IPS-18a (cell line): ENCODE data around the gene ZNF213.
"Not testable (repeated sequence)": the region's sequence is repeated elsewhere in the genome, so short reads cannot be mapped to it uniquely, and the experiment has no call there.

Experiments used
- H3K27ac ChIP-seq: one replicate; pipeline ENCODE4 v1.5.1; 2013; ENCODE audit warnings: low read length
- H3K27me3 ChIP-seq: one replicate; pipeline ENCODE4 v1.6.1; 2013; ENCODE audit warnings: mild to moderate bottlenecking, low read length; ENCODE audit not compliant: control insufficient read depth, insufficient read depth
- H3K36me3 ChIP-seq: one replicate; pipeline ENCODE4 v1.6.1; 2013; ENCODE audit warnings: low read depth, low read length; ENCODE audit not compliant: control insufficient read depth
- H3K4me1 ChIP-seq: one replicate; pipeline ENCODE4 v1.6.1; 2013; ENCODE audit warnings: low read depth, low read length; ENCODE audit not compliant: control insufficient read depth
- H3K4me3 ChIP-seq: one replicate; pipeline ENCODE4 v1.5.1; 2013; ENCODE audit warnings: low read length
- H3K9ac ChIP-seq: one replicate; pipeline ENCODE4 v1.6.1; 2013; ENCODE audit warnings: mild to moderate bottlenecking, low read length, moderate library complexity
- H3K9me3 ChIP-seq: one replicate; pipeline ENCODE4 v1.6.1; 2013; ENCODE audit warnings: low read depth, low read length; ENCODE audit not compliant: control insufficient read depth

The ZNF213 gene

GRCh38 chr16:3171181-3171854 lies 36.5 kb downstream of the ZNF213 start:
- Histone ChIP-seq H3K4me1 (peaks cover 4% of the 10 kb centered on the region), H3K27me3 (peaks cover 73% of the 10 kb centered on the region), H3K36me3 (no peaks in the 10 kb centered on the region), H3K4me3 (peak overlapping the region; percentile 64), H3K27ac (no peak overlapping the region), H3K9me3 (no peaks in the 10 kb centered on the region), H3K9ac (peak overlapping the region; percentile 21)

- Histone ChIP-seq H3K4me3 (peak overlapping the region; percentile 64), H3K9ac (peak overlapping the region; percentile 21), H3K4me1 (peaks cover 4% of the 10 kb centered on the region), H3K27ac (no peak overlapping the region), H3K27me3 (peaks cover 75% of the 10 kb centered on the region), H3K36me3 (no peaks in the 10 kb centered on the region), H3K9me3 (no peaks in the 10 kb centered on the region)
Measured at GRCh38 chr16:3171855-3172593, 37.2 kb downstream of the ZNF213 start.

- Histone ChIP-seq H3K4me3 (peak overlapping the region; percentile 39), H3K36me3 (no peaks in the 10 kb centered on the region), H3K27me3 (peaks cover 65% of the 10 kb centered on the region), H3K9ac (no peak overlapping the region), H3K4me1 (peaks cover 4% of the 10 kb centered on the region), H3K27ac (no peak overlapping the region), H3K9me3 (no peaks in the 10 kb centered on the region)
Measured at GRCh38 chr16:3173892-3174617, 39.2 kb downstream of the ZNF213 start.

- H3K9ac ChIP-seq: no peak overlapping the region
- no peak overlapping the region for H3K27ac ChIP-seq
Measured at GRCh38 chr16:3174618-3175148, 39.9 kb downstream of the ZNF213 start.

DNA sequence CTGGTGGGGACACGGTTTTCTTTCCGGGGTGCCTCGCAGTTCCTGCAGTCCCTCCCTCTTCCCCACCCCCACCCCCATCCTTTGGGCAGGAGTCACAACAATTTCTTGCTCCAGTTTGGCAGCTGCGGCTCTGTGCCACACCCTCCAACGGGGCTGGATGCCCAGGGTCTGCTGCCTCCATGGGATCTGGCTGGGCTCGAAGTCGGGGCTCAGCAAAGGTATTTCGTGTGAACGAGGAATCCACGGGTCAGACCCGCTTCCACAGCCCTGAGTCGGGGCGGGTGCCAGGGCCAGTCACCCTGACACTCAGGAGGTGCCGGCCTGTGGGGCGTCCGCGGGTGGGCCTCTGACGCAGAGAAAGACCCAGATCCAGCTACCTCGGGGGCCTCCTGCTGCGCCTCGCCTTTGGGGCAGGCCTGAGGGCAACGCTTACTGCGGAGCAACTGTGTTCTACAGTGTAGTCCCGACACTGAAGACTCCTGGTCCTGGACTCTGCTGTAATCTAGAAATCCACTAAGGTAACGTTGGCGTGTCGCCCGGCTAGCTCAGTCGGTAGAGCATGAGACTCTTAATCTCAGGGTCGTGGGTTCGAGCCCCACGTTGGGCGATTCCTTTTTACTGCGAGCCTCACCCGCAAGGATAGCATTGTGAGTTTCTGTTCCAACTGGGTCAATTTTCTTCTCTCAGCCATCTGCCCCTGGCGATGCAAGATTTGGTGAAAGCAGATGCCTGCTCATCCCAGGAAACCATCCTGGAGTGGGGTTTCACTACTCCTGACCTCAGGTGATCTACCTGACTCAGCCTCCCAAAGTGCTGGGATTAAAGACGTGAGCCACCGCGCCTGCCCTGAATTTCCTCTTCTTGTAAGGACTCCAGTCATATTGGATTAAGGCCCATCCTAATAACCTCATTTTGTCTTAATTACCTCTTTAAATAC lies 40.6 kb downstream of the ZNF213 start:
- Histone ChIP-seq H3K4me1 (peaks cover 4% of the 10 kb centered on the region), H3K9me3 (no peaks in the 10 kb centered on the region), H3K9ac (no peak overlapping the region), H3K4me3 (peak overlapping the region; percentile 56), H3K27ac (no peak overlapping the region), H3K36me3 (no peaks in the 10 kb centered on the region), H3K27me3 (peaks cover 56% of the 10 kb centered on the region)

More at GRCh38 chr16:3174618-3175148, 39.9 kb downstream of the ZNF213 start:
- Histone ChIP-seq H3K9me3 (no peaks in the 10 kb centered on the region), H3K36me3 (no peaks in the 10 kb centered on the region), H3K4me3 (peak overlapping the region; percentile 56), H3K27me3 (peaks cover 59% of the 10 kb centered on the region), H3K4me1 (peaks cover 4% of the 10 kb centered on the region)

GRCh38 chr16:3179651-3180050 lies 44.8 kb downstream of the ZNF213 start:
- Histone ChIP-seq H3K9me3 (no peaks in the 10 kb centered on the region), H3K27me3 (peaks cover 59% of the 10 kb centered on the region), H3K27ac (no peak overlapping the region), H3K9ac (no peak overlapping the region), H3K4me1 (no peaks in the 10 kb centered on the region), H3K4me3 (no peak overlapping the region), H3K36me3 (no peaks in the 10 kb centered on the region)

DNA sequence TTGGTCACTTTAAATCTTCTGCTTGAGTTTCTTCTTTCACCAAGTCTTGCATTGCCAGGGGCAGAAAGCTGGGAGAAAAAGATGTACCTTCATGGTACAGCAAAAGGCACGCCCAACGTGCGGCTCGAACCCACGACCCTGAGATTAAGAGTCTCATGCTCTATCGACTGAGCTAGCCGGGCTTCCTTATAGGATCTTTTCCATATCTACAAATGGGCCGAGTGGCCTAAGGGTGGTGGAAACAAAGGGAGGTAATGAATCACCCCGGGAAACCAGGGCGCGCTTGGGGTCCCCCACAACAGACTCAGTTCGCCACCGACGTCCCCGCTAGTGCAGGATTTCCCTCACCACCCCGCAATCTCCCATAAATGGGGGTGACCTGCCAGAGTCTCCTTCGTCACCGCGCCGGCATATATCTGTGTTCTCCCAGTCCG lies 45.6 kb downstream of the ZNF213 start:
- Histone ChIP-seq H3K9ac (no peak overlapping the region), H3K27ac (no peak overlapping the region), H3K27me3 (peaks cover 51% of the 10 kb centered on the region), H3K4me1 (no peaks in the 10 kb centered on the region), H3K36me3 (no peaks in the 10 kb centered on the region), H3K4me3 (peak overlapping the region; percentile 39), H3K9me3 (no peaks in the 10 kb centered on the region)

- not testable (repeated sequence) for H3K4me1 ChIP-seq, H3K9me3 ChIP-seq, H3K36me3 ChIP-seq, H3K27ac ChIP-seq, H3K4me3 ChIP-seq, H3K9ac ChIP-seq
- peaks cover 53% of the 10 kb centered on the region for H3K27me3 ChIP-seq
Measured at GRCh38 chr16:3182293-3182607, 47.4 kb downstream of the ZNF213 start.

GRCh38 chr16:3182608-3183444 lies 48.0 kb downstream of the ZNF213 start:
- Histone ChIP-seq H3K9ac (no peak overlapping the region), H3K4me3 (peak overlapping the region; percentile 82), H3K4me1 (no peaks in the 10 kb centered on the region), H3K27me3 (peaks cover 55% of the 10 kb centered on the region), H3K36me3 (no peaks in the 10 kb centered on the region), H3K27ac (no peak overlapping the region), H3K9me3 (no peaks in the 10 kb centered on the region)

DNA sequence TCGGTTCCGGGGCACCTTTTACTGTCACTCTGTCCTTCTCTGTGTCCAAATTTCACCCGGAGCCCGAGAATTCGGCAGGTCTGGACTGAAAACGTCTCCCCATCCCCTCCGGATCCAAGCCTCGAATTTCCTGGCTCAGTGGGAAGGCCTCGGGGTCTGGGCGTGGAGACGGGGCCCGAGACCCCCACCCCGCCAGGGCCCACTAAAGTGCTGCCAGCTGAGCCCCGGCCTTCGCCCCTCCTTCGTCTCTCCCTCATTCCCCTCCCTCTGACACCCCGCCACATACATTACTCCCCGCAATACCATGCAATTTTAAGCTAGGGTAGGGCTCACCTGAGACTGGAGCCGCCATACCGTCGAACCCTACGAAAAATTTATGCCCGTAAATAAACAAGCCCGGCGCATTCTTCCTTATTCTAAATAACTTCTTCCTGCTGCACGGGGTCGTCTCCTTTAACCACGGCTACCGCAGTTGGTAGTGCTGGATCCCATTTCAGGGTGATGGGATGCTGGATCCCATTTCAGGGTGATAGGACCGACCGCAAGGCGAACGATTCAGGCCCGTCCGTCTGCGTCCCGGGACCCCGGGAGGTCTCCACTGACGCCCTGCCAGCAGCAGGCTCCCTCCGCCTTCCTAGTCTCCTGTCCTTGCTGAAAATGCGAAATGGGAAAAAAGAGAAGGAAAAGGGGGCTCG lies 48.8 kb downstream of the ZNF213 start:
- peak overlapping the region; percentile 82 for H3K4me3 ChIP-seq
- H3K27ac ChIP-seq: no peak overlapping the region
- H3K27me3 ChIP-seq: peaks cover 59% of the 10 kb centered on the region
- H3K9ac ChIP-seq: no peak overlapping the region
- no peaks in the 10 kb centered on the region for H3K36me3 ChIP-seq
- H3K4me1 ChIP-seq: no peaks in the 10 kb centered on the region
- H3K9me3 ChIP-seq: no peaks in the 10 kb centered on the region
